Measurements from ENCODE around the gene TNNC1. TPM values are rescaled to one million over a fixed set of nuclear protein-coding genes. Genes with fewer than 3 reads are reported as not detected.

Gene TNNC1
- total RNA-seq, 1 donor from 2014 or later: 0.74 TPM

- intact Hi-C loops (cut with micrococcal nuclease): no loop called here
Observed at GRCh38 chr3:52484680-52485461, 31.0 kb upstream of the TNNC1 start.

- intact Hi-C loops (cut with micrococcal nuclease): no loop called here
Observed at GRCh38 chr3:52483577-52484381, 29.9 kb upstream of the TNNC1 start.

- intact Hi-C loops (cut with micrococcal nuclease): no loop called here
Observed at GRCh38 chr3:52483081-52483480, 29.2 kb upstream of the TNNC1 start.

GRCh38 chr3:52481819-52482521 is 28.1 kb upstream of the TNNC1 start:
- intact Hi-C loops (cut with micrococcal nuclease): no loop called here

- intact Hi-C loops (cut with micrococcal nuclease): no loop called here
Observed at GRCh38 chr3:52480768-52481715, 27.2 kb upstream of the TNNC1 start.

GRCh38 chr3:52479877-52480575 is 26.2 kb upstream of the TNNC1 start:
- intact Hi-C loops (cut with micrococcal nuclease): no loop called here

GRCh38 chr3:52479037-52479876 is 25.4 kb upstream of the TNNC1 start:
- intact Hi-C loops (cut with micrococcal nuclease): no loop called here

GRCh38 chr3:52477796-52478095 is 23.9 kb upstream of the TNNC1 start:
- intact Hi-C loops (cut with micrococcal nuclease): no loop called here

- intact Hi-C loops (cut with micrococcal nuclease): no loop called here
Observed at GRCh38 chr3:52477076-52477795, 23.4 kb upstream of the TNNC1 start.

GRCh38 chr3:52473026-52473425 is 19.2 kb upstream of the TNNC1 start:
- intact Hi-C loops (cut with micrococcal nuclease): no loop called here

GRCh38 chr3:52472239-52473000 is 18.6 kb upstream of the TNNC1 start:
- intact Hi-C loops (cut with micrococcal nuclease): no loop called here

- intact Hi-C loops (cut with micrococcal nuclease): no loop called here
Observed at GRCh38 chr3:52471371-52472238, 17.8 kb upstream of the TNNC1 start.

- intact Hi-C loops (cut with micrococcal nuclease): no loop called here
Observed at GRCh38 chr3:52470920-52471319, 17.1 kb upstream of the TNNC1 start.

GRCh38 chr3:52469001-52469400 is 15.2 kb upstream of the TNNC1 start:
- intact Hi-C loops (cut with micrococcal nuclease): no loop called here

- intact Hi-C loops (cut with micrococcal nuclease): no loop called here
Observed at GRCh38 chr3:52468336-52468735, 14.5 kb upstream of the TNNC1 start.

GRCh38 chr3:52463416-52463815 is 9.6 kb upstream of the TNNC1 start:
- intact Hi-C loops (cut with micrococcal nuclease): no loop called here

- intact Hi-C loops (cut with micrococcal nuclease): no loop called here
Observed at GRCh38 chr3:52461874-52462273, 8.0 kb upstream of the TNNC1 start.

Measured in T-helper 1 cell treated with Interleukin-12 subunit alpha and Interleukin-12 subunit beta and Interleukin-4 antibody, amounts not matched to agents 30 ng/mL and 1 ng/mL, for 36 hours (primary cell).